NCI-H1092 (cell line): Measurements from ENCODE around the gene FXYD7.
"Not testable (repeated sequence)": the region's sequence is repeated elsewhere in the genome, so short reads cannot be mapped to it uniquely, and the experiment has no call there.

Experiments
- DNase-seq: peaks from one replicate; lab custom pipeline; 2025; lab: John Stamatoyannopoulos, UW

FXYD7 gene

DNA sequence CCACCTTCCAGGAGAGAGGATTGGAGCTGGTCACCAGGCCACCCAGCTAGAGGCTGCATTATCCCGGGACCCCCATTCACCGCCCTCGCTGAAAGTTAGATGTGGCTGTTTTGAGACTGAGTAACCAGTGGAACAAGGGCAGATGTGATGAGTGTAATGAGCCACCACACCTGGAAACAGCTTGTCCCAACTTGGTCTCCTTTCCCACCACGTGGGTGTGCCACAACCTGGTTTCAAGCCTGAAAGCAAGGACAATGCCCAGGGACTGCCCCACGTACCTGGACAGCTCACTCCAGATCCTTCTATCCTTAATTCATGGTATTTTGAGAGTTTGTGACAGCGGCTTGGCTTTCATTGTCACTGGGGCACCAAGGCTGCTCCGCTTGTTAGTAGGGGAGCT lies 15.2 kb upstream of the FXYD7 start:
- DNase-seq, result no peak

DNA sequence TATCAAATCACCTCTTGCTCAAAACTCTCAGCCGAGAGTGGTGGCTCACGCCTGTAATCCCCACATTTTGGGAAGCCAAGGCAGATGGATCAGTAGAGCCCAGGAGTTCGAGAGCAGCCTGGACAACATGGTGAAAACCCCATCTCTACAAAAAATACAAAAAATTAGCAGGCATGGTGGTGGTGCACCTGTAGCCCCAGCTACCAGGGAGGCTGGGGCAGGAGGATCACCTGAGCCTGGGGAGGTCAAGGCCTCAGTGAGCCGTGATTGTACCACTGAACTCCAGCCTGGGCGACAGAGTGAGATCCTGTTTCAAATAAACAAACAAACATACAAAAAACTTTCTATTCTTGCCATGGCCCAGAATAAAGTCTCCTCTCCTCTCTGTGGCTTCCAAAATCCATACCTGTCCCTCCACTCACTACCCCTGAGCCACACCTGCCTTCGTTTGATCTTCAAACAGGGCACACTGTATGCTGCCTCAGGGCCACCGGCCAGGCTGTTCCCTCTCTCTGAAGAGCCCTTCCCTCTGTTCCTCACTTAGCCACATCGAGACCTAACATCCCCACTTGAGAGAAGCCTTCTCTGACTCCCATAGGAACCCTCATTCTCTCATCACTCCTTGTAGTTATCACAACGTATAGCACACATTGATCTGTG lies 14.5 kb upstream of the FXYD7 start:
- DNase-seq, result no peak

- not testable (repeated sequence) for DNase-seq
These were observed 13.3 kb upstream of the FXYD7 start for GRCh38 chr19:35129724-35130274.

- DNase-seq, result no peak
These were observed 12.0 kb upstream of the FXYD7 start for GRCh38 chr19:35130761-35131720.

DNA sequence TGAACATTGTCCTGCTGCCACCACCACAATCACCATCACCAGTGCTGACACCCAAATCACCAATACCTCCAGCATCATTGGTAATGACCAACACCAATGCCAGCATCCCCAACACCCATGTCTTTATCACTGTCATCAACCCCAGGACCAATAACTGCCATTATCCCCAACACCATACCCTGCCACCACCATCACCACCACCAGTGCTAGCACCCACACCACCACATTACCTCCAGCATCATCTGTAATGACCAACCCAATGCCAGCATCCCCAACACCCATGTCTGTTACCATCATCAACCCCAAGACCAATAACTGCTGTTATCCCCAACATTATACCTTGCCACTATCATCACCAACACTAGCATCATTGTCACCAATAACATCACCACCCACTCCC lies 10.8 kb upstream of the FXYD7 start:
- no peak for DNase-seq

- no peak for DNase-seq
These were observed 9.2 kb upstream of the FXYD7 start for GRCh38 chr19:35133826-35134225.

DNA sequence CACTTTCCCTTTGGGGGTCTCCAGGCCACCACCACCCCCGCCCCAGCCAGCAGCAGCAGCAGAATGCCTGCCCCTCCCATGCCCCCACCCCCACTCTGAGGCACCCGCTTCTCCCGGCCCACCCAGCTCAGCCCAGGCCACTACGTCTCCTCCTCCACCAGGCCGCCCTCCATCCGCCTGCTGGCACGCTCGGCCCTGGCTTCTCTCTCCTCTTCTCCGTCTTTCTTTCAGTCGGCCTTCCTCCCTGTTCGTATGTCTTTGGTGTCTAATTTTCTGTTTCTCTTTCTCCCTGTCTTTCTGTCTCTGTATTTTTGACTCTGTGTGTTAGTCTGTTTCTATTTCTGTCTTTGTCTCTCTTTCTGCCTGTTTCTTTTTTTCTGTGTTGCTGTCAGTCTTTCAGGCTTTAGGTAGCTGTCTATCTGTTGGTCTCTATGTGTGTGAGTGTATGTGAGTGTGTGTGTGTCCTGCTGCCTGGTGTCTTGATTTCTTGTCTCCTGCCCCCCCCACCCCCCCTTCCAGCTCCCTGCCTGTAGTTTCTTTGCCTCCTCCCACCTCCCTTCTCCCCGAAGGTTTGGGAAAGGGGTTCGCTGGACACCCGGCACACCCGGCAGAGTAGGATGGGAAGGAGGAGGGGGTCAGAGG lies 8.3 kb upstream of the FXYD7 start, which contains the start of gene LGI4:
Gene LGI4, minus strand, starts transcription at position 459 of the 642 bp plus-strand sequence. Its CDS starts 379 bp downstream, at position 80.
- DNase-seq, result no peak

DNA sequence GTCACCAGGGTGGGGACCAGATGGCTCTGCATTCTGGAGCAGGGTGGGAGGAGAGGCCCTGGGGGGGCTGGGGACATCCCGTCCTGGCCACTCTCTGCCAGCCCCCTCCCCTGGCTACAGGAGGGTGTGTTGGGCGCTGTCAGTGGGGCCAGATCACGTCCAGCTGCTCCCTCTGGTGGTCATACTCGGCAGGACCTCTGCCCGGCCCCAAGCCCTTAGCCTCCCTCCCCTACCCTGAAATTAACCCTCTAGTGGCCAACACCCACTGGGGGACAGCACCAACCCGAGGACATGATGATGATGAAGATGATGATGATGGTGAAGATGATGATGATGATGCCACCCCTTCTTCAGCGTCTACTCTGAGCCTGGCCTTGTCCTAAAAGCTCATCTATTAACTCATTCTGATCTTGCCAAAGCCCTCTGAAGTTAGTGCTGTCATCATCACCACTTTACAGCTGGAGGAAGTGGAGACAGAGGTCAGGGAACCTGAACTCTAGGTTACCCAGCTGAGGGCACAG lies 7.6 kb upstream of the FXYD7 start:
- no peak for DNase-seq

DNA sequence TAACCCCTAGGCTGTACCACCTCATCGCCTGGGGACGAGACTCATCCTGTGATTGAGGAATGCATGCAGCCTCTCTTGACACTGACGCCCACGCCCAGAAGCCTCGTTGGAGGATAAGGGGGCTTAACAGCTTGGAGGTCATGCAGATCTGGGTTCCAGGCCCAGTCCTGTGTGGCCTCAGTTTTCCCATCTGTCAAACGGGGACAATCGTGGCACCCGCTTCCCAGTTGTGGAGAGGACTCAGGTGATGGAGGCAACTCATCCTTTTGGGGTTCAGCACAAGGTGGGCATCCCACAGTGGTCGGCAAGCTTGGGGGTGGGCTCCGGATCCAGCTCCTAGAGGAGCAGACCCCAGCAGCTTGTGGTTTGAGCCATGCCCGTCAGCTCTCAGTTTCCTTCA lies 6.8 kb upstream of the FXYD7 start:
- DNase-seq, result no peak

- DNase-seq, result no peak
These were observed 5.9 kb upstream of the FXYD7 start for GRCh38 chr19:35136977-35137702.

DNA sequence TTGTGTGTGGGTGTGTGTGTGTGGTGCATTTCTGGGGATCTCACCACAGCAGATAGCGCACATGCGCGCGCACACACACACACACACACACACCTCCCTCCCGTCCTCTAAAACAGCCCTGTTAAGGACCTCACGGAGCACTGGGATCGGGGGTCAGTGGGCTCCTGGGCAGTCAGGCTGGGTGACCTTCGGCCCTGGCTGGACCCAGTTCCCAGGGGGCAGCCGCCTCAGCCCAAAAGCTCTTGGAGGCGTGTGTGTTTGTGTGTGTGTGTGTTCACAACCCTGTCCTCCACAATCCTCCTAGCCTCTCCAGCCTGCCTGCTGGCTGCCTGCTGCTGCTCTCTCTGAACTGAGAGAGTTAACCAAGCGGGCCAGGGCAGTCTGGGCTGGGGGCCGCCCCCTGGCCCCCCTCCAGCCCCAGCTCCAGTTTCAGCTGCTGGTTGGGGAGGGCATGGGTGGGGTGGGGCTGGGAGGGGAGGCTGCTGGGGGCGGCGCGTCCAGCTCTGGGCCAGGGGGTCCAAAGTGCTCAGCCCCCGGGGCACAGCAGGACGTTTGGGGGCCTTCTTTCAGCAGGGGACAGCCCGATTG lies 4.7 kb upstream of the FXYD7 start, which contains the start of gene FXYD1:
Gene FXYD1, plus strand, starts transcription at position 520 of the 588 bp plus-strand sequence. CDS start 1,256 bp downstream, outside the sequence.
- no peak for DNase-seq

GRCh38 chr19:35140207-35140961 lies 2.7 kb upstream of the FXYD7 start:
- DNase-seq, result no peak

GRCh38 chr19:35140962-35141836 lies 1.9 kb upstream of the FXYD7 start:
- no peak for DNase-seq

GRCh38 chr19:35141837-35142605 lies 1.0 kb upstream of the FXYD7 start:
- no peak for DNase-seq

DNA sequence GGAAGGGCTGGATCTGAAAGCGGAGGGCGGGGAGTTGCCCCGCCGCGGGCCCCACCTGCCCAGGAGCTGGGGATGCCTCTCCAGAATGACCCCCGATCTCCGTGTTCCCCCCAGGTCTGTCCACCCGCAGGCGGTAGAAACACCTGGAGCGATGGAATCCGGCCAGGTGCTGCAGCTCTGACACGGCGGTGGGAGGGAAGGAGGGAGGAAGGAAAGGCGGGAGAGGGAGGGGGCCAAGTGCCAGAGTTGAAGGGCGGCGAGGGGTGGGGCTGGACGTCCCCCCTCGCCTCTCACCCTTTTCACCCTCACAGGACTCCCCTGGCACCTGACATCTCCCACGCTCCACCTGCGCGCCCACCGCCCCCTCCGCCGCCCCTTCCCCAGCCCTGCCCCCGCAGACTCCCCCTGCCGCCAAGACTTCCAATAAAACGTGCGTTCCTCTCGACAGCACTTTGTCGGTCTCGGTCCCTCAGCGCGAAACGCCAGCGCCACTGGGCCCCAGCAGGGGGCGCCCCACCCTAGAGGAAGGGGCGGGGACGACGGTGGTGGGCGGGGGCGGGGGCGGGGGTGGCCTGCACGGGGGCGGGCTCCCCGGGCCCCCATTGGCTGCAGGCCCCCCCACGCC lies 337 bp upstream of the FXYD7 start:
- DNase-seq, result no peak

DNA sequence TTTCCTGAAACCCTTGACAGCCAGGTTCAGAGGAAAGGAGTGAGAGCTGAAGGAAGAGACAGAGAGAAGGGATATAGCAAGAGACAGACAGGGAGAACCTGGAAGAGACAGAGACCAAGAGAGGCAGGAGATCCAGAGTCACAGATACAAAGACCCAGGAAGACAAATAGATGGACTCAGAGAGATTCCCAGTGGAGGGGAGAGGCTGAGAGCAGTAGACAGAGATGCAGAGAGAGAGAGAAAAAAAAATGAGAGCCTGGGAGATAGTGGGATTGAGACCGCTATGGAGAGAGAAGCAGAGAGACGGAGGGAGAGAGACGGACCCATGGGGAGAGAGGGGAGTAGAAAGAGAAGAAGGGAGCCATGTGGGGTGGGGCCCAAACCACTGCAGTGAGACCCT lies 763 bp downstream of the FXYD7 start:
- no peak for DNase-seq

DNA sequence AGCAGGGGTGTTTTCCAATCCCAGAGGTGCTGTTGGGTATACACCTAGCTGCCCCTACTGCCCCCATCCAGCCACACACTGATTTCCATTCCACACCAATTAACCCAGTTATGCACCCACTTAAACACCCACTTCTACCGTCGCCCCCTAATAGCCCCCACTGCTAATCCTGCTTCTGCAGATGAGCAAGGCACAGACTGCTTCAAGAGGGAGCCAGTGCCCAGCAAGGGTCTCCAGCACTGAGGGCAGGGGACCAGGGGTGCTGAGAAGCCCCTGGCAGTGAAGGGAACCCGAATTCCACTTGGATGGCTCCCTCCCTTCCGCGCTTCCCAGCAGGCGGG lies 1.2 kb downstream of the FXYD7 start:
- DNase-seq, result no peak
